Uterus (tissue), 4 donors: ENCODE results near the gene EPS15. TPM values are rescaled to one million over a fixed set of nuclear protein-coding genes. Genes with fewer than 3 reads are reported as not detected.

Experiments used
- DNase-seq, 2 donors: peaks; one replicate each; pipeline ENCODE4 v3.0.0-alpha.2; 2019 to 2020
- H3K27ac ChIP-seq, 2 donors: fragments of 200-600 bp; sonication (generic); 1 replicate in 1 of 2; 2 replicates in 1 of 2; pipeline ENCODE4 v1.5.1; 2016 to 2018
- H3K27me3 ChIP-seq, 2 donors: fragments of 200-600 bp; sonication (generic); one replicate each; pipeline ENCODE4 v1.5.1; 2018 to 2019; ENCODE audit warnings: control low read depth in 1 of 2
- H3K36me3 ChIP-seq, 2 donors: fragments of 200-600 bp; sonication (generic); one replicate each; pipeline ENCODE4 v1.5.1; 2019; ENCODE audit warnings: control low read depth in 1 of 2
- H3K4me1 ChIP-seq, 2 donors: fragments of 200-600 bp; sonication (generic); one replicate each; pipeline ENCODE4 v1.5.1; 2018 to 2019; ENCODE audit warnings: control low read depth in 1 of 2
- H3K4me3 ChIP-seq, 2 donors: fragments of 200-600 bp; sonication (generic); 1 replicate in 1 of 2; 2 replicates in 1 of 2; pipeline ENCODE4 v1.5.1; 2018 to 2019; ENCODE audit warnings: mild to moderate bottlenecking in 1 of 2
- H3K9me3 ChIP-seq, 2 donors: fragments of 200-600 bp; sonication (generic); one replicate each; pipeline ENCODE4 v1.5.1; 2019; ENCODE audit warnings: control low read depth in 1 of 2
- POLR2A ChIP-seq, 2 donors: fragments of 450-650 bp; IDR thresholded peaks; one replicate each; pipeline ENCODE4 v1.6.1; 2016; ENCODE audit warnings: antibody characterized with exemption in 2 of 2, mild to moderate bottlenecking in 1 of 2, moderate library complexity in 1 of 2
- intact Hi-C: fragments of 100-400 bp; cut with DNase I; formaldehyde crosslinking; loops from one replicate; pipeline ENCODE4 v1.15.1; 2023; ENCODE audit warnings: low total_unique reads
- total RNA-seq, 4 donors: library from RNA; depleted of rRNA in 3 of 4; stranded (reverse); fragments of >200 nt in 3 of 4; gene quantifications; one replicate each; pipeline versions ENCODE4 v1.1.0 to v1.2.4, GENCODE V29; 2014 to 2023
- TF ChIP-seq, protein P1 (sequence below), 4 experiments: fragments of 200-600 bp in 2 of 4; fragments of 450-650 bp in 2 of 4; sonication (generic) in 2 of 4; IDR thresholded peaks; one replicate each; pipeline ENCODE4 v1.5.1; 2016 to 2019; ENCODE audit warnings: antibody characterized with exemption in 4 of 4, mild to moderate bottlenecking in 2 of 4, moderate library complexity in 1 of 4
- donor health status: DM: yes; HTN: yes; CAD: no.

Gene EPS15
- total RNA-seq, 4 donors from 2014 or later = 30.7 to 133 (median 81.1) TPM

DNA sequence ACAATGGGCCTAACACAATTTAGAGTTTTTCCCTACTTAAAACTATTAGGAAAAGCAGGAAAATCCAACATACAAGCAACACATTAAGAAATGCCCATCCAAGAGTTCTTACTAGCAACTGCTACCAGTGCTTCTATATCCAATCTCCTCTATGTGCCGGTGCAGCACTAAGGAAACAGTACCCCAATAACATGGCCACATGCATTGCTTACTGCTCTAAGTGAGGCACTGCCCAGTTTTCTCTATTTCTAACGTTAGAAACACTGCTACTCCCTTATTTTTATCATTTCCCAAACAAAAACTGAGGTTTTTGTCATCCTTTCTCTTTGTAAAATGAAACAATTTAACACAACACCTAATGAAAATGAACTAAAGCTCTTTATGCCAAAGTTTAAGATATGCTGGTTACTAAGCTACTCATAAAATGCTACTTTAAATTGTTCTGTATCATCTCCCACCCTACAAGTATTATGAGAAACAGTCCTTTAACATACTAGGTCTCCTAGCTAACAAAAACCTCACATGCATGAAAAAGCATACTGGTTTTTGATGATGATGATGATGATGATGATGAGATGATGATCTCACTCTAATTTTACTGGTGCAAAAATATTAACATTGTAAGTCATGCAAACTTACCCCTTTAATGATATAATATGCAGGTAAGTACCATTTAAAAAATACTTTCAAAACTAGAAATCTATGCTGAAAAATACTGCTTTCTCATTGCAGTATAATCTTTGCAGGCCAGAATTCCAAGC lies 98.0 kb downstream of the EPS15 start:
- H3K27ac ChIP-seq = no peak overlapping the region
- H3K9me3 ChIP-seq = no peaks in the 10 kb centered on the region
- no peak for TF ChIP-seq POLR2A (IDR thresholded peaks at IDR 0.05)
- TF ChIP-seq, protein P1, sequence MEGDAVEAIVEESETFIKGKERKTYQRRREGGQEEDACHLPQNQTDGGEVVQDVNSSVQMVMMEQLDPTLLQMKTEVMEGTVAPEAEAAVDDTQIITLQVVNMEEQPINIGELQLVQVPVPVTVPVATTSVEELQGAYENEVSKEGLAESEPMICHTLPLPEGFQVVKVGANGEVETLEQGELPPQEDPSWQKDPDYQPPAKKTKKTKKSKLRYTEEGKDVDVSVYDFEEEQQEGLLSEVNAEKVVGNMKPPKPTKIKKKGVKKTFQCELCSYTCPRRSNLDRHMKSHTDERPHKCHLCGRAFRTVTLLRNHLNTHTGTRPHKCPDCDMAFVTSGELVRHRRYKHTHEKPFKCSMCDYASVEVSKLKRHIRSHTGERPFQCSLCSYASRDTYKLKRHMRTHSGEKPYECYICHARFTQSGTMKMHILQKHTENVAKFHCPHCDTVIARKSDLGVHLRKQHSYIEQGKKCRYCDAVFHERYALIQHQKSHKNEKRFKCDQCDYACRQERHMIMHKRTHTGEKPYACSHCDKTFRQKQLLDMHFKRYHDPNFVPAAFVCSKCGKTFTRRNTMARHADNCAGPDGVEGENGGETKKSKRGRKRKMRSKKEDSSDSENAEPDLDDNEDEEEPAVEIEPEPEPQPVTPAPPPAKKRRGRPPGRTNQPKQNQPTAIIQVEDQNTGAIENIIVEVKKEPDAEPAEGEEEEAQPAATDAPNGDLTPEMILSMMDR (IDR thresholded peaks at IDR 0.05) = no peak
- intact Hi-C loops = no loop called here
- no peaks in the 10 kb centered on the region for H3K27me3 ChIP-seq
- no peak overlapping the region for H3K4me3 ChIP-seq
- no peaks in the 10 kb centered on the region for H3K4me1 ChIP-seq
- no peak for DNase-seq
- no peaks in the 10 kb centered on the region for H3K36me3 ChIP-seq

DNA sequence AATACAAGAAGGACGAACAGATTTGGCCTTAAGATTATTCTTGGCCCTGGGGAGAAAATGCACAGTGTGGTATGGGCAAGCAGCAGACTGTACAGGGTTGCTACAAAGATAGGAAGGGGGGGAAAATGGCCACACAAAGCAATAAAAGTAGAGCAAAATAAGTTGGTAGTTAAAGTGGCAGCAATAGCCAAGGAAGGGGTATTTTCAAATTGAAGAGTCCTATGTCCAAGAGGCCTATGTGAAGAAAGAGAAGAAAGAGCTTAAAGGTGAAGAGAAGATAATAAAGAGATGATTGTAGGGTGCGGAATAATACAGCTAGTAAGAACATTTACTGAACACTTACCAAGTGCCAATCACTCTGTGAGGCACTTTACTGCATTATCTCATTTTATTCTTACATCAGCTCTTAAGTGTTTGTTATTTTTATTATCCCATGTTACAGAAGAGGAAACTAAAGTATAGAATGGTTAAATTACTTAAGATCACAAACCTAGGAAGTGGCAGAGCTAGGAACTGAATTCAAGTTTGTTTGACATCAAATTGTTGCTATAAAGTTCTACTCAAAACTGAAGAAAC lies 100.6 kb downstream of the EPS15 start:
- Histone ChIP-seq H3K27me3 (no peaks in the 10 kb centered on the region), H3K4me3 (no peak overlapping the region), H3K4me1 (no peaks in the 10 kb centered on the region), H3K27ac (peak overlapping the region in 1 of 2 donors; percentile 10), H3K9me3 (no peaks in the 10 kb centered on the region), H3K36me3 (no peaks in the 10 kb centered on the region)
- intact Hi-C loops = no loop called here
- TF ChIP-seq POLR2A (IDR thresholded peaks at IDR 0.05) = no peak
- TF ChIP-seq, protein P1 (IDR thresholded peaks at IDR 0.05) = no peak
- no peak for DNase-seq

DNA sequence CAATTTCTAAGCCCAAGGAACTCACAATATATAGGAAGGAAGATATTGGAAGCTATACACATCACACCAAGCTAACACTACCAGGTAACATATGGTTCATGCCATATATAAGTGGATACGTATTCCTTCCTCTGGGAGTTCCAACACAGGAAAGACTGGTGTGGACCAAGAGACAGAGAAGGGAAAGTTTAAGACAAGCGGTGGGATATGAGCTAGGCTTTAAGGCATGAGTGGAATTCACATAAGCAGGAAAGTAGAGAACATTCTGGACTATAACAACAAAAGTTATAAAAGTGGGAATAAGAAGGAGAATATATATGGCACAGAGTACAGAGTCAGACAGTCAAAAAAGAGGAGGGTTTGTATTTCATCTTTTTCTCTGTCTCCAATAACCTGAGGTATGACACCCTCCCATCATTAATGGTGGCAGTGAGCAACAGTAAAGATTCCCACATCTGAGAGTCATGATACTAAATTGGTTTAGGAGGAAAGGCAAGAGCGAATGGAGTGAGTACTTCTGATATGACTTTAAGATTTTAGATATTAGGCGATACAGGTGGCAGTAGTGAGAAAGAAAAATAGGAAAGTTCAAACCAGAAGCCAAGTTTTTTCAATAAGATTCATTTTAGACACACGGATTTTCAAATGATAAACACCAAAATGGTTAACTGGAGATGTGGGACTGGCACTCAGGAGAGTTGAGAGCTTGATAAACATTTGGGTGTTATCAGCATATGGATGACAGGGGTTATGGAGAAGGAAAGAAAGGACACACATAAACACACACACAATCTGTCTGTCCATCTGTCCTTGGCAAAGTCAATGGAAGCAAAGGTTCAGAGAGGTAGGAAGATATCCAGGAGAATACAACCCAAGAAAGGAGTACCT lies 101.3 kb downstream of the EPS15 start:
- no peaks in the 10 kb centered on the region for H3K27me3 ChIP-seq
- intact Hi-C loops = no loop called here
- no peaks in the 10 kb centered on the region for H3K9me3 ChIP-seq
- H3K4me1 ChIP-seq = no peaks in the 10 kb centered on the region
- H3K4me3 ChIP-seq = no peak overlapping the region
- DNase-seq = no peak
- no peaks in the 10 kb centered on the region for H3K36me3 ChIP-seq
- no peak for TF ChIP-seq POLR2A (IDR thresholded peaks at IDR 0.05)
- TF ChIP-seq, protein P1 (IDR thresholded peaks at IDR 0.05) = no peak
- H3K27ac ChIP-seq = peak overlapping the region in 1 of 2 donors; percentile 48

DNA sequence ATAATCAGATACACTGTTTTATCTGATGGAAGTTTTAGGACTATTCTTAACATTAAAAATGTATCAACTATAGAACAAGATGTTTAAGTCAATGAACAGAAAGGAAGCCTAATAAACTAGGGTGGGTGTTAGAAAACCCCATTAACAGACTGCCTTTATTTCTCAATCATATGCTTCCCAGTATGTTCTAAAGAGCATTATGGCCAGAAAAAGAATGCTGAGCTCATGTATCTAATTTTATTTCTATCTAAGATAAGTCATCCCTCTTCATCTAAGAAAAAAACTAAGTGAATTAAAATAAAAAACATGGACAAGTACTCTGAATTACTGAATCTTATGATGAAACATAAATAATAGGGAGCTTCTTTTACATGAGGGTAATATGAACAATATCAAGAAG lies 102.2 kb downstream of the EPS15 start:
- DNase-seq = no peak
- H3K36me3 ChIP-seq = no peaks in the 10 kb centered on the region
- no peak overlapping the region for H3K27ac ChIP-seq
- no peaks in the 10 kb centered on the region for H3K9me3 ChIP-seq
- intact Hi-C loops = no loop called here
- TF ChIP-seq, protein P1 (IDR thresholded peaks at IDR 0.05) = no peak
- no peak for TF ChIP-seq POLR2A (IDR thresholded peaks at IDR 0.05)
- no peak overlapping the region for H3K4me3 ChIP-seq
- H3K4me1 ChIP-seq = no peaks in the 10 kb centered on the region
- no peaks in the 10 kb centered on the region for H3K27me3 ChIP-seq
